Esophagus (tissue), 2 donors: ENCODE data around the gene ESPNL. TPM values are rescaled to one million over a fixed set of nuclear protein-coding genes. Genes with fewer than 3 reads are reported as not detected.
"Not testable (repeated sequence)": the region's sequence is repeated elsewhere in the genome, so short reads cannot be mapped to it uniquely, and the experiment has no call there.

ENCODE experiments used
- H3K27ac ChIP-seq, 2 donors: one replicate each; pipeline ENCODE4 v1.5.1; 2013; ENCODE audit warnings: low read depth in 2 of 2, mild to moderate bottlenecking in 2 of 2, inconsistent platforms in 1 of 2, low read length in 1 of 2, moderate library complexity in 1 of 2
- H3K27me3 ChIP-seq, 2 donors: one replicate each; pipeline ENCODE4 v1.6.1; 2013; ENCODE audit warnings: low read length in 2 of 2, control low read depth in 1 of 2, mild to moderate bottlenecking in 1 of 2; ENCODE audit not compliant: insufficient read depth in 2 of 2, control insufficient read depth in 1 of 2
- H3K36me3 ChIP-seq, 2 donors: one replicate each; pipeline ENCODE4 v1.6.1; 2013; ENCODE audit warnings: low read length in 1 of 2; ENCODE audit not compliant: control insufficient read depth in 2 of 2, insufficient read depth in 2 of 2
- H3K4me1 ChIP-seq, 2 donors: one replicate each; pipeline ENCODE4 v1.6.1; 2013; ENCODE audit warnings: low read length in 1 of 2; ENCODE audit not compliant: control insufficient read depth in 2 of 2, insufficient read depth in 2 of 2
- H3K4me3 ChIP-seq, 2 donors: one replicate each; pipeline ENCODE4 v1.5.1; 2013; ENCODE audit warnings: low read length in 2 of 2, mild to moderate bottlenecking in 2 of 2, low read depth in 1 of 2, moderate library complexity in 1 of 2
- H3K9me3 ChIP-seq, 2 donors: one replicate each; pipeline ENCODE4 v1.6.1; 2013; ENCODE audit warnings: mild to moderate bottlenecking in 2 of 2, low read depth in 1 of 2, low read length in 1 of 2, moderate library complexity in 1 of 2; ENCODE audit not compliant: control insufficient read depth in 2 of 2, insufficient read depth in 1 of 2
- WGBS, 2 donors: extraction: QIAGEN DNeasy Blood & Tissue Kit; methylation state at CpG; one replicate each; pipeline ENCODE4 v1.1.7; 2013; 5-methylcytosine and 5-hydroxymethylcytosine counted together
- polyA plus RNA-seq, 2 donors: library from polyadenylated mRNA; stranded (reverse); fragments of 200-250 nt; gene quantifications; one replicate each; pipeline ENCODE4 v1.2.3, GENCODE V29; 2013
- donor health status: healthy with polysubstance abuse.
- donor health status: Bipolar disorder and iron deficiency.

ESPNL gene
- polyA plus RNA-seq: under 1 TPM; 0.09 to 0.12 TPM

GRCh38 chr2:238100049-238100820, at the start of gene ESPNL:
TSS of gene ESPNL (plus strand) at chr2:238100340. CDS start at chr2:238100420, 80 bp downstream.
- WGBS, 2 donors: 80 to 85% methylated on average over 38 of the region's 38 CpGs
- H3K27ac ChIP-seq: no peak within 1 kb of the TSS

GRCh38 chr2:238053191-238053776, 46.9 kb upstream of the ESPNL start:
- Histone ChIP-seq H3K36me3 (no peaks in the 10 kb centered on the region), H3K4me1 (no peaks in the 10 kb centered on the region), H3K9me3 (no peaks in the 10 kb centered on the region), H3K27me3 (no peaks in the 10 kb centered on the region), H3K4me3 (no peak overlapping the region), H3K27ac (no peak overlapping the region)
- WGBS, 2 donors: 76 to 82% methylated on average over 2 of the region's 2 CpGs

More at GRCh38 chr2:238100049-238100820, at the start of gene ESPNL:
- Histone ChIP-seq H3K4me3 (no peak within 1 kb of the TSS), H3K4me1 (peaks cover 0 to 6% of the 10 kb centered on the region in 2 donors), H3K36me3 (no peaks in the 10 kb centered on the region), H3K27me3 (no peaks in the 10 kb centered on the region), H3K9me3 (no peaks in the 10 kb centered on the region)

- Histone ChIP-seq H3K27me3 (no peaks in the 10 kb centered on the region), H3K9me3 (no peaks in the 10 kb centered on the region), H3K36me3 (no peaks in the 10 kb centered on the region), H3K27ac (no peak overlapping the region), H3K4me3 (no peak overlapping the region), H3K4me1 (no peaks in the 10 kb centered on the region)
- 69 to 71% methylated on average over 3 of the region's 3 CpGs for WGBS, 2 donors
These were observed 44.3 kb upstream of the ESPNL start for GRCh38 chr2:238055841-238056240.

- WGBS, 2 donors: 93 to 95% methylated on average over 36 to 44 of the region's 44 CpGs
- not testable (repeated sequence) for H3K4me3 ChIP-seq, H3K36me3 ChIP-seq, H3K27me3 ChIP-seq, H3K4me1 ChIP-seq, H3K27ac ChIP-seq, H3K9me3 ChIP-seq
These were observed 42.2 kb upstream of the ESPNL start for GRCh38 chr2:238057696-238058575.

GRCh38 chr2:238059505-238059904, 40.6 kb upstream of the ESPNL start:
- WGBS, 2 donors: 69 to 74% methylated on average over 3 of the region's 3 CpGs
- Histone ChIP-seq H3K27ac (no peak overlapping the region), H3K4me1 (no peaks in the 10 kb centered on the region), H3K4me3 (no peak overlapping the region), H3K9me3 (no peaks in the 10 kb centered on the region), H3K36me3 (no peaks in the 10 kb centered on the region), H3K27me3 (no peaks in the 10 kb centered on the region)

GRCh38 chr2:238060096-238060541, 40.0 kb upstream of the ESPNL start:
- no peaks in the 10 kb centered on the region for H3K36me3 ChIP-seq
- peak overlapping the region; percentile 85 to 90 for H3K27ac ChIP-seq
- no peaks in the 10 kb centered on the region for H3K4me1 ChIP-seq
- H3K27me3 ChIP-seq: no peaks in the 10 kb centered on the region
- H3K4me3 ChIP-seq: peak overlapping the region; percentile 64 to 81
- H3K9me3 ChIP-seq: no peaks in the 10 kb centered on the region
- WGBS, 2 donors: 2% methylated on average over 18 of the region's 18 CpGs

GRCh38 chr2:238060542-238061314, 39.4 kb upstream of the ESPNL start, which contains the start of gene SCLY:
TSS of gene SCLY (plus strand) at chr2:238061001. CDS start at chr2:238061055, 54 bp downstream.
- 0 to 1% methylated on average over 97 to 98 of the region's 98 CpGs for WGBS, 2 donors
- Histone ChIP-seq H3K36me3 (no peaks in the 10 kb centered on the region), H3K9me3 (no peaks in the 10 kb centered on the region), H3K27me3 (no peaks in the 10 kb centered on the region), H3K4me1 (no peaks in the 10 kb centered on the region), H3K27ac (peak within 1 kb of the TSS; percentile 86 to 90), H3K4me3 (peak within 1 kb of the TSS; percentile 77 to 81)

GRCh38 chr2:238061315-238062202, 38.6 kb upstream of the ESPNL start:
- Histone ChIP-seq H3K36me3 (peaks cover 0 to 4% of the 10 kb centered on the region in 2 donors), H3K4me3 (peak overlapping the region; percentile 77 to 81), H3K9me3 (no peaks in the 10 kb centered on the region), H3K4me1 (no peaks in the 10 kb centered on the region), H3K27me3 (no peaks in the 10 kb centered on the region), H3K27ac (peak overlapping the region; percentile 65 to 86)
- 3% methylated on average over 29 of the region's 29 CpGs for WGBS, 2 donors
